PFSK-1 (cell line): ENCODE data around the gene TNFRSF12A.

Experiments used
- FOXP2 ChIP-seq: optimal IDR thresholded peaks from 2 replicates; pipeline ENCODE3; 2011; ENCODE audit warnings: borderline replicate concordance, control low read depth, inconsistent platforms; ENCODE audit not compliant: insufficient read depth; ENCODE audit errors: extremely low read length, extremely low read depth
- POLR2AphosphoS5 ChIP-seq: IDR thresholded peaks from 2 replicates; pipeline ENCODE4 v1.6.1; 2012; ENCODE audit warnings: low read depth, mild to moderate bottlenecking, control low read depth, low read length, moderate library complexity
- SIN3A ChIP-seq: IDR thresholded peaks from 2 replicates; pipeline ENCODE4 v1.6.1; 2012; ENCODE audit warnings: mild to moderate bottlenecking, low read length, moderate library complexity, borderline replicate concordance; ENCODE audit not compliant: insufficient read depth
- TAF1 ChIP-seq: IDR thresholded peaks from 2 replicates; pipeline ENCODE4 v1.6.1; 2012; ENCODE audit warnings: low read length, control low read depth, borderline replicate concordance; ENCODE audit not compliant: insufficient read depth
- TF ChIP-seq, protein P1 (sequence below), 2 experiments: IDR thresholded peaks; 2 replicates each; pipeline versions ENCODE4 v1.6.1 to v1.8.0; 2011 to 2012; ENCODE audit warnings: low read depth in 2 of 2, low read length in 2 of 2, control low read depth in 1 of 2, inconsistent platforms in 1 of 2, mild to moderate bottlenecking in 1 of 2, moderate library complexity in 1 of 2; ENCODE audit not compliant: insufficient read depth in 1 of 2

- TF ChIP-seq, protein P1, sequence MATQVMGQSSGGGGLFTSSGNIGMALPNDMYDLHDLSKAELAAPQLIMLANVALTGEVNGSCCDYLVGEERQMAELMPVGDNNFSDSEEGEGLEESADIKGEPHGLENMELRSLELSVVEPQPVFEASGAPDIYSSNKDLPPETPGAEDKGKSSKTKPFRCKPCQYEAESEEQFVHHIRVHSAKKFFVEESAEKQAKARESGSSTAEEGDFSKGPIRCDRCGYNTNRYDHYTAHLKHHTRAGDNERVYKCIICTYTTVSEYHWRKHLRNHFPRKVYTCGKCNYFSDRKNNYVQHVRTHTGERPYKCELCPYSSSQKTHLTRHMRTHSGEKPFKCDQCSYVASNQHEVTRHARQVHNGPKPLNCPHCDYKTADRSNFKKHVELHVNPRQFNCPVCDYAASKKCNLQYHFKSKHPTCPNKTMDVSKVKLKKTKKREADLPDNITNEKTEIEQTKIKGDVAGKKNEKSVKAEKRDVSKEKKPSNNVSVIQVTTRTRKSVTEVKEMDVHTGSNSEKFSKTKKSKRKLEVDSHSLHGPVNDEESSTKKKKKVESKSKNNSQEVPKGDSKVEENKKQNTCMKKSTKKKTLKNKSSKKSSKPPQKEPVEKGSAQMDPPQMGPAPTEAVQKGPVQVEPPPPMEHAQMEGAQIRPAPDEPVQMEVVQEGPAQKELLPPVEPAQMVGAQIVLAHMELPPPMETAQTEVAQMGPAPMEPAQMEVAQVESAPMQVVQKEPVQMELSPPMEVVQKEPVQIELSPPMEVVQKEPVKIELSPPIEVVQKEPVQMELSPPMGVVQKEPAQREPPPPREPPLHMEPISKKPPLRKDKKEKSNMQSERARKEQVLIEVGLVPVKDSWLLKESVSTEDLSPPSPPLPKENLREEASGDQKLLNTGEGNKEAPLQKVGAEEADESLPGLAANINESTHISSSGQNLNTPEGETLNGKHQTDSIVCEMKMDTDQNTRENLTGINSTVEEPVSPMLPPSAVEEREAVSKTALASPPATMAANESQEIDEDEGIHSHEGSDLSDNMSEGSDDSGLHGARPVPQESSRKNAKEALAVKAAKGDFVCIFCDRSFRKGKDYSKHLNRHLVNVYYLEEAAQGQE (IDR thresholded peaks at IDR 0.05; ENCODE audit: insufficient read depth in 1 of 2, low read depth in 2 of 2, low read length in 2 of 2): no peak
- no peak for TF ChIP-seq POLR2AphosphoS5
- no peak for TF ChIP-seq FOXP2
- TF ChIP-seq TAF1: no peak
- no peak for TF ChIP-seq SIN3A
These were observed 15.8 kb upstream of the TNFRSF12A start for GRCh38 chr16:3004319-3004718.
